Amniotic epithelial cell (primary cell): Measurements from ENCODE around the gene CNOT2.
"Not testable (repeated sequence)": the region's sequence is repeated elsewhere in the genome, so short reads cannot be mapped to it uniquely, and the experiment has no call there.

Experiments
- DNase-seq: peaks from one replicate; pipeline ENCODE4 v3.0.0-alpha.2; 2010; ENCODE audit warnings: low read depth

Gene CNOT2

GRCh38 chr12:70365398-70365647 is 122.1 kb downstream of the CNOT2 start:
- no peak for DNase-seq

- DNase-seq, result peak; percentile 23
These were observed 122.7 kb downstream of the CNOT2 start, which contains the start of gene KCNMB4 for GRCh38 chr12:70365648-70366518. Gene KCNMB4, plus strand, starts transcription at chr12:70366290. Its CDS starts 445 bp downstream, at chr12:70366735.

- DNase-seq, result peak; percentile 26
These were observed 123.5 kb downstream of the CNOT2 start for GRCh38 chr12:70366581-70367257.

GRCh38 chr12:70367258-70368141 is 124.3 kb downstream of the CNOT2 start:
- DNase-seq, result peak; percentile 3

GRCh38 chr12:70372881-70373280 is 129.6 kb downstream of the CNOT2 start:
- no peak for DNase-seq

GRCh38 chr12:70379846-70380245 is 136.6 kb downstream of the CNOT2 start:
- DNase-seq, result no peak

- DNase-seq, result peak; percentile 9
These were observed 140.3 kb downstream of the CNOT2 start for GRCh38 chr12:70383484-70383883.

- DNase-seq, result no peak
These were observed 140.7 kb downstream of the CNOT2 start for GRCh38 chr12:70383886-70384285.

GRCh38 chr12:70386771-70387170 is 143.5 kb downstream of the CNOT2 start:
- no peak for DNase-seq

- DNase-seq, result no peak
These were observed 146.4 kb downstream of the CNOT2 start for GRCh38 chr12:70389678-70390077.

GRCh38 chr12:70392631-70393030 is 149.4 kb downstream of the CNOT2 start:
- not testable (repeated sequence) for DNase-seq

- peak; percentile 53 for DNase-seq
These were observed 150.7 kb downstream of the CNOT2 start for GRCh38 chr12:70393787-70394499.

- no peak for DNase-seq
These were observed 154.8 kb downstream of the CNOT2 start for GRCh38 chr12:70398002-70398401.

GRCh38 chr12:70398862-70399261 is 155.6 kb downstream of the CNOT2 start:
- no peak for DNase-seq

GRCh38 chr12:70399311-70399710 is 156.1 kb downstream of the CNOT2 start:
- DNase-seq, result no peak

- DNase-seq, result no peak
These were observed 156.9 kb downstream of the CNOT2 start for GRCh38 chr12:70400124-70400523.

- DNase-seq, result no peak
These were observed 159.4 kb downstream of the CNOT2 start for GRCh38 chr12:70402597-70402996.

- DNase-seq, result no peak
These were observed 160.6 kb downstream of the CNOT2 start for GRCh38 chr12:70403826-70404225.
